Fibroblast of mammary gland (primary cell): ENCODE data around the gene NTN1.

Source experiments
- DNase-seq: peaks from one replicate; pipeline ENCODE4 v3.0.0-alpha.2; 2010; ENCODE audit warnings: low read depth
- H3K4me3 ChIP-seq: 2 replicates; pipeline ENCODE4 v1.5.1; 2011; ENCODE audit warnings: low read depth, mild to moderate bottlenecking, low read length, moderate library complexity; ENCODE audit not compliant: control insufficient read depth
- TF ChIP-seq, protein P1 (sequence below): conservative IDR thresholded peaks from 2 replicates; pipeline ENCODE4 v1.5.1; 2011; ENCODE audit warnings: low read depth, low read length, inconsistent platforms; ENCODE audit not compliant: control insufficient read depth, insufficient read depth

The NTN1 gene

GRCh38 chr17:9178319-9178718 lies 157.0 kb downstream of the NTN1 start:
- TF ChIP-seq, protein P1, sequence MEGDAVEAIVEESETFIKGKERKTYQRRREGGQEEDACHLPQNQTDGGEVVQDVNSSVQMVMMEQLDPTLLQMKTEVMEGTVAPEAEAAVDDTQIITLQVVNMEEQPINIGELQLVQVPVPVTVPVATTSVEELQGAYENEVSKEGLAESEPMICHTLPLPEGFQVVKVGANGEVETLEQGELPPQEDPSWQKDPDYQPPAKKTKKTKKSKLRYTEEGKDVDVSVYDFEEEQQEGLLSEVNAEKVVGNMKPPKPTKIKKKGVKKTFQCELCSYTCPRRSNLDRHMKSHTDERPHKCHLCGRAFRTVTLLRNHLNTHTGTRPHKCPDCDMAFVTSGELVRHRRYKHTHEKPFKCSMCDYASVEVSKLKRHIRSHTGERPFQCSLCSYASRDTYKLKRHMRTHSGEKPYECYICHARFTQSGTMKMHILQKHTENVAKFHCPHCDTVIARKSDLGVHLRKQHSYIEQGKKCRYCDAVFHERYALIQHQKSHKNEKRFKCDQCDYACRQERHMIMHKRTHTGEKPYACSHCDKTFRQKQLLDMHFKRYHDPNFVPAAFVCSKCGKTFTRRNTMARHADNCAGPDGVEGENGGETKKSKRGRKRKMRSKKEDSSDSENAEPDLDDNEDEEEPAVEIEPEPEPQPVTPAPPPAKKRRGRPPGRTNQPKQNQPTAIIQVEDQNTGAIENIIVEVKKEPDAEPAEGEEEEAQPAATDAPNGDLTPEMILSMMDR: no peak
- DNase-seq: no peak
- H3K4me3 ChIP-seq: no peak overlapping the region

GRCh38 chr17:9179602-9180001 lies 158.3 kb downstream of the NTN1 start:
- no peak for DNase-seq
- no peak overlapping the region for H3K4me3 ChIP-seq
- TF ChIP-seq, protein P1: no peak

DNA sequence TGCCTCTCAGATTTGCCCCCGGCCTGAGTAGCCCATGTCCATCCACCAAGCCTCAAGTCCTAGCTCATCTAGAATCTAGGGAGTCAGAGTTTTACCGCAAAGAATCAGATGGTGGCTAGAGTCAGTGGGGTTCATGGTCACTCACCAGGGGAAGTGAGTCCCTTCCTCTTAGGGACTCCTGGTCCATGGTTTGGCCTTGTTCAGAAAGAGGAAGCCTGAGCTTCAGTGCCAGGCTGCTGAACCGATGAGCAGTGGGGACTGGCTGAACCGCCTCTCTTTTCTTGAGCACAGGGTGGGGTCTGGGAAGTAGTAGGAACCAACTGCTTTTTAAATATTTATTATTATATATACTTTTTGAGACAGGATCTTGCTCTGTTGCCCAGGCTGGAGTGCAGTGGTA lies 160.3 kb downstream of the NTN1 start:
- TF ChIP-seq, protein P1: no peak
- H3K4me3 ChIP-seq: no peak overlapping the region
- no peak for DNase-seq

DNA sequence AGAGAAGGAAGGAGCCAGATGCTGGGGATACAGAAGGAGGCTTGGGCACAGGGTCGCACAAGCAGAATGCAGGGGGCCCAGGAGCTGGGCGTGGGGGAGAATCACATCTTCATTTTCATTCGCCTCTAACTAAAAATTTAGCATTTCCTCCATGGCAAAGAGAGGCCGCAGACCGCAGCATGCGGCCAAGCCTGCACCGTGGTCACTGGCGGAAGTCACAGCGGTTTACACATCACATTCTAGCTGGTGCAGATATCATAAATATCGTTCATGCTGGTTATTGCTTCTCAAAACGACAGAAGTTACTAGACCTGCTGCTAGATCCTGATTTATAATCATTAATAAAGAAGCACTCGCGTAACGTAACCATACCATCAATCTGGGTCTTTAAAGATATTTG lies 162.0 kb downstream of the NTN1 start:
- no peak for DNase-seq

GRCh38 chr17:9185142-9185541 lies 163.8 kb downstream of the NTN1 start:
- H3K4me3 ChIP-seq: no peak overlapping the region
- TF ChIP-seq, protein P1: no peak
- no peak for DNase-seq

More for the DNA sequence above, 162.0 kb downstream of the NTN1 start:
- H3K4me3 ChIP-seq: no peak overlapping the region
- TF ChIP-seq, protein P1: no peak

- TF ChIP-seq, protein P1: no peak
- no peak for DNase-seq
- H3K4me3 ChIP-seq: no peak overlapping the region
Measured at GRCh38 chr17:9185688-9186284, 164.5 kb downstream of the NTN1 start.

DNA sequence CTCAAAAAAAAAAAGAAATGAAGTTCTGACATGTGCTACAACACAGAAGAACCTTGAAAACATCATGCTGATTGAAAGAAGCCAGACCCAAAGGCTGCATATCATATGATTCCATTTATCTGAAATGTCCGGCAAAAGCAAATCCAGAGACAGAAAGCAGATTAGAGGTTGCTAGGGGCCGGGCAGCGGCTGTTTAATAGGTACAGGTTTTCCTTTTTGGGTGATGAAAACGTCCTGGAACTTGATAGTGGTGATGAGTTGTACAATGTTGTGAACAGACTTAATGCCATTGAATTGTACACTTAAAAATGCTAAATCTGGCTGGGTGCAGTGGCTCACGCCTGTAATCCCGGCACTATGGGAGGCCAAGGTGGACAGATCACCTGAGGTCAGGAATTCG lies 166.5 kb downstream of the NTN1 start:
- no peak overlapping the region for H3K4me3 ChIP-seq
- DNase-seq: no peak
- TF ChIP-seq, protein P1: no peak
